WERI-Rb-1 (cell line): ENCODE data around the gene CRYGN.
A peak's percentile ranks its signal among the peaks of the same experiment; 100 is the strongest.

Source experiments
- DNase-seq: peaks from one replicate; pipeline ENCODE4 v3.0.0-alpha.2; 2020
- H3K27ac ChIP-seq: fragments of 250-450 bp; sonication (Bioruptor Pico); 2 replicates; pipeline ENCODE4 v1.5.1; 2020; ENCODE audit warnings: mild to moderate bottlenecking, moderate library complexity
- H3K27me3 ChIP-seq: fragments of 250-450 bp; sonication (Bioruptor Pico); 2 replicates; pipeline ENCODE4 v1.5.1; 2021; ENCODE audit warnings: mild to moderate bottlenecking, low read depth, moderate library complexity; ENCODE audit not compliant: insufficient read depth, severe bottlenecking
- H3K36me3 ChIP-seq: fragments of 250-450 bp; sonication (Bioruptor Pico); 2 replicates; pipeline ENCODE4 v1.5.1; 2020; ENCODE audit warnings: mild to moderate bottlenecking, moderate library complexity
- H3K4me3 ChIP-seq: 2 replicates; pipeline ENCODE4 v1.5.1; 2011; ENCODE audit warnings: low read depth, mild to moderate bottlenecking, control low read depth, low read length
- H3K9me3 ChIP-seq: fragments of 250-450 bp; sonication (Bioruptor Pico); 2 replicates; pipeline ENCODE4 v1.5.1; 2021; ENCODE audit warnings: mild to moderate bottlenecking, moderate library complexity; ENCODE audit not compliant: severe bottlenecking
- CTCF ChIP-seq: IDR thresholded peaks from 2 replicates; pipeline ENCODE4 v1.5.1; 2011; ENCODE audit warnings: low read depth, mild to moderate bottlenecking, control low read depth, inconsistent platforms, low read length

The CRYGN gene

GRCh38 chr7:151442776-151443496, 3.0 kb upstream of the CRYGN start:
- no peak overlapping the region for H3K4me3 ChIP-seq
- no peaks in the 10 kb centered on the region for H3K27me3 ChIP-seq
- peaks cover 3% of the 10 kb centered on the region for H3K9me3 ChIP-seq
- no peaks in the 10 kb centered on the region for H3K36me3 ChIP-seq
- no peak for DNase-seq
- H3K27ac ChIP-seq: no peak overlapping the region
- no peak for TF ChIP-seq CTCF

GRCh38 chr7:151440799-151441445, 981 bp upstream of the CRYGN start:
- Histone ChIP-seq H3K36me3 (no peaks in the 10 kb centered on the region), H3K9me3 (peaks cover 3% of the 10 kb centered on the region), H3K4me3 (no peak overlapping the region), H3K27ac (no peak overlapping the region), H3K27me3 (no peaks in the 10 kb centered on the region)
- DNase-seq: no peak
- TF ChIP-seq CTCF: no peak

- no peaks in the 10 kb centered on the region for H3K27me3 ChIP-seq
- no peaks in the 10 kb centered on the region for H3K36me3 ChIP-seq
- H3K9me3 ChIP-seq: peaks cover 3% of the 10 kb centered on the region
- H3K27ac ChIP-seq: no peak overlapping the region
- no peak for TF ChIP-seq CTCF
- peak overlapping the region; percentile 52; the same call in 1 of the 2 replicates for H3K4me3 ChIP-seq
- DNase-seq: no peak
Observed at GRCh38 chr7:151438864-151439601, 908 bp downstream of the CRYGN start.

GRCh38 chr7:151437866-151438516, 1.9 kb downstream of the CRYGN start:
- no peak overlapping the region for H3K4me3 ChIP-seq
- H3K9me3 ChIP-seq: peaks cover 3% of the 10 kb centered on the region
- no peaks in the 10 kb centered on the region for H3K36me3 ChIP-seq
- no peaks in the 10 kb centered on the region for H3K27me3 ChIP-seq
- TF ChIP-seq CTCF: no peak
- no peak overlapping the region for H3K27ac ChIP-seq
- no peak for DNase-seq

GRCh38 chr7:151437159-151437553, 2.8 kb downstream of the CRYGN start:
- Histone ChIP-seq H3K4me3 (no peak overlapping the region), H3K36me3 (no peaks in the 10 kb centered on the region), H3K27ac (no peak overlapping the region), H3K9me3 (peaks cover 3% of the 10 kb centered on the region), H3K27me3 (no peaks in the 10 kb centered on the region)
- no peak for TF ChIP-seq CTCF
- no peak for DNase-seq
